PFSK-1 (cell line): ENCODE data around the gene CHCHD5.

Experiments used
- FOXP2 ChIP-seq: optimal IDR thresholded peaks from 2 replicates; pipeline ENCODE3; 2011; ENCODE audit warnings: borderline replicate concordance, control low read depth, inconsistent platforms; ENCODE audit not compliant: insufficient read depth; ENCODE audit errors: extremely low read length, extremely low read depth
- POLR2AphosphoS5 ChIP-seq: IDR thresholded peaks from 2 replicates; pipeline ENCODE4 v1.6.1; 2012; ENCODE audit warnings: low read depth, mild to moderate bottlenecking, control low read depth, low read length, moderate library complexity
- SIN3A ChIP-seq: IDR thresholded peaks from 2 replicates; pipeline ENCODE4 v1.6.1; 2012; ENCODE audit warnings: mild to moderate bottlenecking, low read length, moderate library complexity, borderline replicate concordance; ENCODE audit not compliant: insufficient read depth
- TAF1 ChIP-seq: IDR thresholded peaks from 2 replicates; pipeline ENCODE4 v1.6.1; 2012; ENCODE audit warnings: low read length, control low read depth, borderline replicate concordance; ENCODE audit not compliant: insufficient read depth
- TF ChIP-seq, protein P1 (sequence below), 2 experiments: IDR thresholded peaks; 2 replicates each; pipeline versions ENCODE4 v1.6.1 to v1.8.0; 2011 to 2012; ENCODE audit warnings: low read depth in 2 of 2, low read length in 2 of 2, control low read depth in 1 of 2, inconsistent platforms in 1 of 2, mild to moderate bottlenecking in 1 of 2, moderate library complexity in 1 of 2; ENCODE audit not compliant: insufficient read depth in 1 of 2

The CHCHD5 gene

DNA sequence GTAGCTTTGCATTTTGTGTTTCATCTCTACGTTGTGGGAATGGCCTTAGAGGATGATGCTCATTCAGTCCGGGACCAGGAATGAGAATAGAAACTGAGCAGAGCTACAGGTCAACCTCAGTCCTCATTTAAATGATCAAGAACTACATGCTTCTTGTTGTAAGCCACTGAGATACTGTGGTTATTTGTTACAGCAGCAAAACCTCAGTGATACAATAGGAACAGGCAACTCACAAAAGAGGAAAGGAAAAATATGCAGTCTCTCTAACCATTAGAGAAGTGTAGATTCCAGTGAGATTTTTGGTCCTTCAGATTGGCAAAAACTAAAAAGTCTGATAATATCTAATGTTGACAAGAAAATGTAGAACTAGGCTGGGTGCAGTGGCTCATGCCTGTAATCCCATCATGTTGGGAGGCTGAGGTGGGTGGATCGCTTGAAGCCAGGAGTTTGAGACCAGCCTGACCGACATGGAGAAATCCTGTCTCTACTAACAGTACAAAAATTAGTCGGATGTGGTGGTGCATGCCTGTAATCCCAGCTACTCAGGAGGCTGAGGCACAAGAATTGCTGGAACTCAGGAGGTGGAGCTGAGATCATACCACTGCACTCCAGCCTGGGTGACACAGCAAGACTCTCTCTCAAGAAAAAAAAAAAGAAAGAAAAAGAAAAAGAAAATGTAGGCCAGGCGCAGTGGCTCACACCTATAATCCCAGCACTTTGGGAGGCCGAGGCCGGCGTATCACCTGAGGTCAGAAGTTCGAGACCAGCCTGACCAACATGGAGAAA is 13.3 kb downstream of the CHCHD5 start:
- TF ChIP-seq SIN3A, result no peak
- TF ChIP-seq FOXP2, result no peak
- TF ChIP-seq TAF1, result no peak
- TF ChIP-seq POLR2AphosphoS5, result no peak
- TF ChIP-seq, protein P1, sequence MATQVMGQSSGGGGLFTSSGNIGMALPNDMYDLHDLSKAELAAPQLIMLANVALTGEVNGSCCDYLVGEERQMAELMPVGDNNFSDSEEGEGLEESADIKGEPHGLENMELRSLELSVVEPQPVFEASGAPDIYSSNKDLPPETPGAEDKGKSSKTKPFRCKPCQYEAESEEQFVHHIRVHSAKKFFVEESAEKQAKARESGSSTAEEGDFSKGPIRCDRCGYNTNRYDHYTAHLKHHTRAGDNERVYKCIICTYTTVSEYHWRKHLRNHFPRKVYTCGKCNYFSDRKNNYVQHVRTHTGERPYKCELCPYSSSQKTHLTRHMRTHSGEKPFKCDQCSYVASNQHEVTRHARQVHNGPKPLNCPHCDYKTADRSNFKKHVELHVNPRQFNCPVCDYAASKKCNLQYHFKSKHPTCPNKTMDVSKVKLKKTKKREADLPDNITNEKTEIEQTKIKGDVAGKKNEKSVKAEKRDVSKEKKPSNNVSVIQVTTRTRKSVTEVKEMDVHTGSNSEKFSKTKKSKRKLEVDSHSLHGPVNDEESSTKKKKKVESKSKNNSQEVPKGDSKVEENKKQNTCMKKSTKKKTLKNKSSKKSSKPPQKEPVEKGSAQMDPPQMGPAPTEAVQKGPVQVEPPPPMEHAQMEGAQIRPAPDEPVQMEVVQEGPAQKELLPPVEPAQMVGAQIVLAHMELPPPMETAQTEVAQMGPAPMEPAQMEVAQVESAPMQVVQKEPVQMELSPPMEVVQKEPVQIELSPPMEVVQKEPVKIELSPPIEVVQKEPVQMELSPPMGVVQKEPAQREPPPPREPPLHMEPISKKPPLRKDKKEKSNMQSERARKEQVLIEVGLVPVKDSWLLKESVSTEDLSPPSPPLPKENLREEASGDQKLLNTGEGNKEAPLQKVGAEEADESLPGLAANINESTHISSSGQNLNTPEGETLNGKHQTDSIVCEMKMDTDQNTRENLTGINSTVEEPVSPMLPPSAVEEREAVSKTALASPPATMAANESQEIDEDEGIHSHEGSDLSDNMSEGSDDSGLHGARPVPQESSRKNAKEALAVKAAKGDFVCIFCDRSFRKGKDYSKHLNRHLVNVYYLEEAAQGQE (IDR thresholded peaks at IDR 0.05; ENCODE audit: insufficient read depth in 1 of 2, low read depth in 2 of 2, low read length in 2 of 2), result no peak

DNA sequence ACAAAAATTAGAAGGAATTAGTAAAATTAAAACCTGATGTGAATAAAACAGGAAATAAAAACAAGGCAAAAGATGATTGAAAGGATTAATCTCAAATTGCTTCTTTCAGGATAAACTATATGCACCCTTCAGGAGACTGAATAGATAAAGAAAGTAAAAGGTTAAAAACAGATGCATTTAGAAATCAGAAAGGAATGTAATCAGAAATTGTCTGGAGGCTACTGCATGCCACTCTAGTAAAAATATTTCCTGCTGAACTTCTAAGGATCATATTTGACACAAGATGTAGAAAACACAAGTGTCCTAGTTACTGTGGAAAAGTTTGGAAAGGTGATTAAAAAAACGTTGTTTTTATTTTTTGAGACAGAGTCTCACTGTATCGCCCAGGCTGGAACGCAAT is 16.2 kb downstream of the CHCHD5 start:
- TF ChIP-seq, protein P1 (IDR thresholded peaks at IDR 0.05; ENCODE audit: insufficient read depth in 1 of 2, low read depth in 2 of 2, low read length in 2 of 2), result no peak
- TF ChIP-seq TAF1, result no peak
- TF ChIP-seq POLR2AphosphoS5, result no peak
- TF ChIP-seq FOXP2, result no peak
- no peak for TF ChIP-seq SIN3A

DNA sequence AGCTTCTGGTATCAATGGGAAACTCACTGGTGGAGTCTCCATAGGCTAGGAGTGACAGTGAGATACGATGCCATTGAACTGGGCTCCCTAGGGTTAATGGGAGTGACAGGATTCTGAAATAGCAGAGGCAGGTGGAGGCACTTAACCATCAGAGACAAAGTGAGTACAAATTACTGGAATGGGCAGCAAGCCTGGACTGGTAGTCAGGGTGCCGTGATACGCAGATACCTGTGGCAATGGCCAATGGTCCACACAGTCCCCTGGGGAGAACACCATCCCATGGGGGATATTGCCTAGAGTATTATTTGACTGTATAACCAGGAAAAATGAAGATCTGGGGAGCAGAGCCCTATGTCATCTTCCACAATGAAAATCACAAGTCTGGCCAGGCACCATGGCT is 17.3 kb downstream of the CHCHD5 start:
- no peak for TF ChIP-seq TAF1
- TF ChIP-seq POLR2AphosphoS5, result no peak
- TF ChIP-seq FOXP2, result no peak
- TF ChIP-seq, protein P1 (IDR thresholded peaks at IDR 0.05; ENCODE audit: insufficient read depth in 1 of 2, low read depth in 2 of 2, low read length in 2 of 2), result no peak
- no peak for TF ChIP-seq SIN3A

DNA sequence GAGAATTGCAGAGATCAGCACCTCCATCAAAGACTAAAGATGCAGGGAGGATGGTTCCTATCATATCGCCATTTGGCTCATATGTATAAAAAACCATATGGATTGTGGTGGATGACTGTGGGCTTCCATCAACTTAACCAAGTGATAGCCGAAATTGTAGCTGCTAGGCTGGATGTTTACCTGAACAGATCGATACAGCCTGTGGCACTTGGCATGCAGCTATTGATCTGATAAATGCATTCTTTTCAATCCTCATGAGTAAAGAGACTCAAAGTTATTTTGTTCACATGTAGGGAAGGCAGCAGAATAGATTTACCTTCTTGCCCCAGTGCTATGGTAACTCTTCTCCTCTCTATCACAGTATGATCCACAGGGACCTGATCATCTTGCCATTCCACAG is 18.5 kb downstream of the CHCHD5 start:
- no peak for TF ChIP-seq POLR2AphosphoS5
- TF ChIP-seq, protein P1 (IDR thresholded peaks at IDR 0.05; ENCODE audit: insufficient read depth in 1 of 2, low read depth in 2 of 2, low read length in 2 of 2), result no peak
- no peak for TF ChIP-seq FOXP2
- TF ChIP-seq SIN3A, result no peak
- TF ChIP-seq TAF1, result no peak
